Measurements from ENCODE around the gene TOMT. TPM values are rescaled to one million over a fixed set of nuclear protein-coding genes. Genes with fewer than 3 reads are reported as not detected.
A peak's percentile ranks its signal among the peaks of the same experiment; 100 is the strongest.

TOMT gene
- total RNA-seq, 1 experiment from 2014 or later: not detected

DNA sequence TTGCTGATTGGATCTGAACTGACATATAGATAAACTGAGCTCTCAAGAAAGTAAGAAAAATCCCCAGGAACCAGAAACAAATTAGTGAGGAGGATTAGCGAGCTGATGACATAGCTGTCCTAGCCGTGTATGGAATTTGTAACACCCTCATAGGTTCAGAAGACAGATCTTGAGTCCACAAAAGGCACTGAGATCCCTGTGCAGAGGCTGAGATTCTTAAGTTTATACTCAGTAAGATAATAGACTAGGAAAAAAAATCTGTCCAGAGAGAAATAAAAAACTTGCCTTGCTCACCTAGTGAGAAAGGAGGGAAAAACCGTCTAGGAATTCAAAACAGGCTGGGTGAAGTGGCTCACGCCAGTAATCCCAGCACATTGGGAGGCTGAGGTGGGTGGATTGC lies 30.0 kb upstream of the TOMT start:
- no peak overlapping the region for H2AFZ ChIP-seq (ENCODE audit: low read depth, low read length, poor library complexity, severe bottlenecking)
- H3K9me3 ChIP-seq (ENCODE audit: control insufficient read depth in 1 of 2, insufficient read depth in 1 of 2, low read depth in 1 of 2, low read length in 2 of 2): no peaks in the 10 kb centered on the region
- CTCF ChIA-PET: interaction anchor here (1.2 to 1.7 kb wide), 2 partner anchors 19 to 51 kb away, joined by 4 to 5 read pairs; no protein-coding TSS in a partner anchor
- RAD21 ChIA-PET (ENCODE audit: low non-redundant PET in 1 of 2, low total read pairs in 2 of 2, uncharacterized antibody in 2 of 2, unreplicated experiment in 2 of 2): no interaction called here
- no peaks in the 10 kb centered on the region for H3K27me3 ChIP-seq (ENCODE audit: insufficient read depth, low read length)
- peaks cover 29 to 60% of the 10 kb centered on the region in 2 experiments for H3K4me1 ChIP-seq (ENCODE audit: control insufficient read depth in 1 of 2, insufficient read depth in 2 of 2, low read length in 2 of 2)
- H3K4me3 ChIP-seq (replicated peaks in 1 of 2; ENCODE audit: low read depth in 1 of 2, low read length in 2 of 2): no peak overlapping the region
- no TSS peak for BruUV-seq (replicated peaks)
- H3K36me3 ChIP-seq (ENCODE audit: control insufficient read depth in 1 of 2, insufficient read depth in 2 of 2, low read length in 2 of 2): peaks cover 0 to 3% of the 10 kb centered on the region in 2 experiments; a peak in 1 of 4 replicates
- no peak overlapping the region for H3K9ac ChIP-seq (ENCODE audit: low read length)
- H4K20me1 ChIP-seq (ENCODE audit: insufficient read depth): no peaks in the 10 kb centered on the region; the same call in 1 of the 2 replicates
- no peak for ATAC-seq
- H3K27ac ChIP-seq (ENCODE audit: low read depth, low read length): no peak overlapping the region; the same call in 1 of the 2 replicates
- TF ChIP-seq ATF3 (IDR thresholded peaks at IDR 0.05) (no peak), JUND (IDR thresholded peaks at IDR 0.05) (no peak), EZH2 (IDR thresholded peaks at IDR 0.05) (no peak), POLR2A (IDR thresholded peaks at IDR 0.05; ENCODE audit: borderline replicate concordance, extremely low read depth, insufficient read depth, insufficient read length) (no peak), ZNF274 (IDR thresholded peaks at IDR 0.05; ENCODE audit: low read depth, low read length) (no peak), SIN3A (IDR thresholded peaks at IDR 0.05; ENCODE audit: low read depth) (no peak), SRF (IDR thresholded peaks at IDR 0.05; ENCODE audit: low read depth) (no peak), TCF7L2 (IDR thresholded peaks at IDR 0.05; ENCODE audit: borderline replicate concordance, extremely low read depth, insufficient read depth, insufficient read length) (no peak), ZFX (IDR thresholded peaks at IDR 0.05) (no peak), POLR2AphosphoS5 (IDR thresholded peaks at IDR 0.05; ENCODE audit: low read depth, low read length) (no peak), RAD21 (IDR thresholded peaks at IDR 0.05; ENCODE audit: low read depth) (no peak), CBX3 (IDR thresholded peaks at IDR 0.05; ENCODE audit: low read depth) (no peak), CEBPB (IDR thresholded peaks at IDR 0.05; ENCODE audit: low read depth) (no peak), FOSL1 (IDR thresholded peaks at IDR 0.05; ENCODE audit: low read depth) (no peak)
- TF ChIP-seq, protein P1, sequence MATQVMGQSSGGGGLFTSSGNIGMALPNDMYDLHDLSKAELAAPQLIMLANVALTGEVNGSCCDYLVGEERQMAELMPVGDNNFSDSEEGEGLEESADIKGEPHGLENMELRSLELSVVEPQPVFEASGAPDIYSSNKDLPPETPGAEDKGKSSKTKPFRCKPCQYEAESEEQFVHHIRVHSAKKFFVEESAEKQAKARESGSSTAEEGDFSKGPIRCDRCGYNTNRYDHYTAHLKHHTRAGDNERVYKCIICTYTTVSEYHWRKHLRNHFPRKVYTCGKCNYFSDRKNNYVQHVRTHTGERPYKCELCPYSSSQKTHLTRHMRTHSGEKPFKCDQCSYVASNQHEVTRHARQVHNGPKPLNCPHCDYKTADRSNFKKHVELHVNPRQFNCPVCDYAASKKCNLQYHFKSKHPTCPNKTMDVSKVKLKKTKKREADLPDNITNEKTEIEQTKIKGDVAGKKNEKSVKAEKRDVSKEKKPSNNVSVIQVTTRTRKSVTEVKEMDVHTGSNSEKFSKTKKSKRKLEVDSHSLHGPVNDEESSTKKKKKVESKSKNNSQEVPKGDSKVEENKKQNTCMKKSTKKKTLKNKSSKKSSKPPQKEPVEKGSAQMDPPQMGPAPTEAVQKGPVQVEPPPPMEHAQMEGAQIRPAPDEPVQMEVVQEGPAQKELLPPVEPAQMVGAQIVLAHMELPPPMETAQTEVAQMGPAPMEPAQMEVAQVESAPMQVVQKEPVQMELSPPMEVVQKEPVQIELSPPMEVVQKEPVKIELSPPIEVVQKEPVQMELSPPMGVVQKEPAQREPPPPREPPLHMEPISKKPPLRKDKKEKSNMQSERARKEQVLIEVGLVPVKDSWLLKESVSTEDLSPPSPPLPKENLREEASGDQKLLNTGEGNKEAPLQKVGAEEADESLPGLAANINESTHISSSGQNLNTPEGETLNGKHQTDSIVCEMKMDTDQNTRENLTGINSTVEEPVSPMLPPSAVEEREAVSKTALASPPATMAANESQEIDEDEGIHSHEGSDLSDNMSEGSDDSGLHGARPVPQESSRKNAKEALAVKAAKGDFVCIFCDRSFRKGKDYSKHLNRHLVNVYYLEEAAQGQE (IDR thresholded peaks at IDR 0.05; ENCODE audit: low read depth): no peak
- TF ChIP-seq, protein P2, sequence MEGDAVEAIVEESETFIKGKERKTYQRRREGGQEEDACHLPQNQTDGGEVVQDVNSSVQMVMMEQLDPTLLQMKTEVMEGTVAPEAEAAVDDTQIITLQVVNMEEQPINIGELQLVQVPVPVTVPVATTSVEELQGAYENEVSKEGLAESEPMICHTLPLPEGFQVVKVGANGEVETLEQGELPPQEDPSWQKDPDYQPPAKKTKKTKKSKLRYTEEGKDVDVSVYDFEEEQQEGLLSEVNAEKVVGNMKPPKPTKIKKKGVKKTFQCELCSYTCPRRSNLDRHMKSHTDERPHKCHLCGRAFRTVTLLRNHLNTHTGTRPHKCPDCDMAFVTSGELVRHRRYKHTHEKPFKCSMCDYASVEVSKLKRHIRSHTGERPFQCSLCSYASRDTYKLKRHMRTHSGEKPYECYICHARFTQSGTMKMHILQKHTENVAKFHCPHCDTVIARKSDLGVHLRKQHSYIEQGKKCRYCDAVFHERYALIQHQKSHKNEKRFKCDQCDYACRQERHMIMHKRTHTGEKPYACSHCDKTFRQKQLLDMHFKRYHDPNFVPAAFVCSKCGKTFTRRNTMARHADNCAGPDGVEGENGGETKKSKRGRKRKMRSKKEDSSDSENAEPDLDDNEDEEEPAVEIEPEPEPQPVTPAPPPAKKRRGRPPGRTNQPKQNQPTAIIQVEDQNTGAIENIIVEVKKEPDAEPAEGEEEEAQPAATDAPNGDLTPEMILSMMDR (IDR thresholded peaks at IDR 0.05 in 2 of 3, conservative IDR thresholded peaks at IDR 0.05 in 1 of 3; ENCODE audit: borderline replicate concordance in 1 of 3, insufficient read depth in 1 of 3, low read depth in 2 of 3, low read length in 2 of 3): no peak
- no peak for DNase-seq (ENCODE audit: low read depth, low spot score)
- H3K4me2 ChIP-seq (ENCODE audit: low read length): 0 out of 2 replicates have a peak overlapping the region, but pooled peaks have one; percentile 2
- POLR2A ChIA-PET: no interaction called here
- intact Hi-C loops (cut with micrococcal nuclease): loop anchor here (5.0 kb wide), 1 partner anchor 33 kb away; no protein-coding TSS in a partner anchor
- H3K9me2 ChIP-seq (ENCODE audit: insufficient read depth): no peaks in the 10 kb centered on the region
- H3K79me2 ChIP-seq (ENCODE audit: insufficient read depth, low read length): peaks cover 90% of the 10 kb centered on the region

All from HCT116 (cell line).